GM20000 (cell line): ENCODE measurements around the gene FKBP1A.
"Not testable (repeated sequence)": the region's sequence is repeated elsewhere in the genome, so short reads cannot be mapped to it uniquely, and the experiment has no call there.

Source experiments
- DNase-seq: peaks from one replicate; pipeline ENCODE4 v3.0.0; 2012; ENCODE audit warnings: low spot score
- CTCF ChIP-seq: IDR thresholded peaks from 2 replicates; pipeline ENCODE4 v1.5.1; 2012; ENCODE audit warnings: mild to moderate bottlenecking, control low read depth; ENCODE audit errors: extremely low read depth, missing control alignments

FKBP1A gene

DNA sequence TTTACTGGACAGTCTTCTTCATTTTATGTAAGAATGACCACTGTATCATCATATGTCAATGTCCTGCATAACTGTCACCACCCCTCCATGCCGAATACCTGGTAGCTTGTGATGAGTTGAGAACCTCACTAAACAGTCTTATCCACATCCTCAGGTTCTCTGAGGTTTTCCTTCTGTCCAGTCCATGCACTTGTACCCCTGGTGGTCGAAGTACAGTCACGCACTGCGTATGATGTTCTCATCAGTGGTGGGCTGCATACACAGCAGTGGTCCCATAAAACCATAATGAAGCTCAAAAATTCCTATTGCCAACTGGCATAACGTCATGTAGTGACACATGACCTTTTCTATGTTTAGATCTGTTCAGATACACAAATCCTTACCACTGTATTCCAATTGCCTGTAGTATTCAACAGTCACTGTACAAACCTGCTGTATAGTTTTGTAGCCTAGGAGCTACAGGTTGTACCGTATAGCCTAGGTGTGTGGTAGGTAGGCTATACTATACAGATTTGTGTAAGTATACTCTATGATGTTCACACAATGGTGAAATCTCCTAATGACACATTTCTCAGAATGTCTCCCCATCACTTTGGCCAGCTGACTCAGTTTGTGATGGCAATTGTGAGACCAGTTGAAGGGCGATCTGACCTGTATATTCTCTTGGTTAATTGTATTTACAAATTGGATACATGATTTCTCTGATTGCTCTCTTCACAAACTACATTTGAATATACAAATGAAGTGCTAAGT is 32.6 kb downstream of the FKBP1A start:
- no peak for DNase-seq
- no peak for TF ChIP-seq CTCF

GRCh38 chr20:1357921-1358671 is 34.8 kb downstream of the FKBP1A start:
- no peak for DNase-seq
- TF ChIP-seq CTCF, result no peak

- no peak for TF ChIP-seq CTCF
- no peak for DNase-seq
These were observed 38.9 kb downstream of the FKBP1A start for GRCh38 chr20:1353956-1354355.

DNA sequence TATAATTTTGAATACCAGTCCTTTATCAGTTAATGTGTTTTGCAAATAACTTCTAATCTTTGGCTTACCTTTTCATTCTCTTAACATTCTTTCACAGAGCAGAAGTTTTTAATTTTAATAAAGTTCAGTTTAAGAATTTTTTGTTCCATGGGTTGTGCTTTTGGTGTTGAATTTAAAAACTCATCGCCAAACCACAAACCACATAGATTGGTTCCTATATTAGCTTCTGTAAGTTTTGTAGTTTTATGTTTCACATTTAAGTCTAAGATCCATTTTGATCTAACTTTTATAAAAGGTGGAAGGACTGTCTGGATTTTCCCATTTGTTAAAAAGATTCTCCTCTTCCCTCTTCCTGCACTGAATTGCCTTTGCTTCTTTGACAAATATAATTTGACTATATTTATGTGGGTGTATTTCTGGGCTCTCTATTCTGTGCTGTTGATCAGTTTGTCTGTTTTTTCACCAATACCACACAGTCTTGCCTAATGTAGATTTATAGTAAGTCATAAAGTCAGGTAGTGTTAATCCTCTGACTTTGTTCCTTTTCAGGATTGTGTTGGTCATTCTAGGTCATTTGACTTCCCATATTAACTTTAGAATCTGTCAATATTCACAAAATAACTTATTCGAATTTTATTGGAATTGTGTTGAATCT is 46.4 kb downstream of the FKBP1A start:
- no peak for TF ChIP-seq CTCF
- no peak for DNase-seq

- DNase-seq, result no peak
- TF ChIP-seq CTCF, result no peak
These were observed 47.1 kb downstream of the FKBP1A start for GRCh38 chr20:1345756-1346093.

GRCh38 chr20:1345030-1345755 is 47.7 kb downstream of the FKBP1A start:
- DNase-seq, result no peak
- no peak for TF ChIP-seq CTCF

GRCh38 chr20:1343446-1344124 is 49.3 kb downstream of the FKBP1A start:
- DNase-seq, result not testable (repeated sequence)
